ENCODE measurements around the gene GADD45GIP1. TPM values are rescaled to one million over a fixed set of nuclear protein-coding genes. Genes with fewer than 3 reads are reported as not detected.
"Not testable (repeated sequence)": the region's sequence is repeated elsewhere in the genome, so short reads cannot be mapped to it uniquely, and the experiment has no call there.

The GADD45GIP1 gene
- total and polyA plus RNA-seq, 8 donors: 14.7 to 35.2 (median 25.5) TPM

GRCh38 chr19:12930002-12930645 lies 26.9 kb downstream of the GADD45GIP1 start:
- Histone ChIP-seq H3K4me1 (peaks cover 9 to 26% of the 10 kb centered on the region in 2 donors), H3K36me3 (peaks cover 0 to 58% of the 10 kb centered on the region in 2 donors), H3K9me3 (no peaks in the 10 kb centered on the region), H3K4me3 (no peak overlapping the region), H3K27me3 (no peaks in the 10 kb centered on the region), H3K27ac (no peak overlapping the region)
- TF ChIP-seq CTCF (IDR thresholded peaks at IDR 0.05): no peak
- intact Hi-C loops (cut with DNase I): no loop called here
- ATAC-seq: no peak
- no peak for DNase-seq

- H3K36me3 ChIP-seq: peaks cover 0 to 78% of the 10 kb centered on the region in 2 donors
Measured at GRCh38 chr19:12924621-12925310, 32.3 kb downstream of the GADD45GIP1 start.

GRCh38 chr19:12922959-12923358 lies 34.1 kb downstream of the GADD45GIP1 start:
- intact Hi-C loops (cut with DNase I): no loop called here
- TF ChIP-seq CTCF (IDR thresholded peaks at IDR 0.05): no peak
- DNase-seq: no peak

More at GRCh38 chr19:12924621-12925310, 32.3 kb downstream of the GADD45GIP1 start:
- no peak for TF ChIP-seq CTCF (IDR thresholded peaks at IDR 0.05)
- H3K4me1 ChIP-seq: peaks cover 0 to under 1% of the 10 kb centered on the region in 2 donors
- H3K4me3 ChIP-seq: no peak overlapping the region
- H3K9me3 ChIP-seq: no peaks in the 10 kb centered on the region
- intact Hi-C loops (cut with DNase I): no loop called here
- no peak overlapping the region for H3K27ac ChIP-seq
- H3K27me3 ChIP-seq: no peaks in the 10 kb centered on the region
- ATAC-seq (no peak), DNase-seq (no peak)

GRCh38 chr19:12921047-12921446 lies 36.0 kb downstream of the GADD45GIP1 start:
- intact Hi-C loops (cut with DNase I): no loop called here
- Histone ChIP-seq H3K4me1 (peaks cover 0 to 15% of the 10 kb centered on the region in 2 donors), H3K4me3 (no peak overlapping the region), H3K9me3 (no peaks in the 10 kb centered on the region), H3K27ac (no peak overlapping the region), H3K27me3 (no peaks in the 10 kb centered on the region), H3K36me3 (peaks cover 0 to 41% of the 10 kb centered on the region in 2 donors)
- DNase-seq (no peak), ATAC-seq (no peak)
- no peak for TF ChIP-seq CTCF (IDR thresholded peaks at IDR 0.05)

More at GRCh38 chr19:12922959-12923358, 34.1 kb downstream of the GADD45GIP1 start:
- Histone ChIP-seq H3K4me3 (no peak overlapping the region), H3K27ac (no peak overlapping the region), H3K27me3 (no peaks in the 10 kb centered on the region), H3K36me3 (peaks cover 0 to 60% of the 10 kb centered on the region in 2 donors), H3K4me1 (peaks cover 0 to 15% of the 10 kb centered on the region in 2 donors), H3K9me3 (no peaks in the 10 kb centered on the region)
- no peak for ATAC-seq

- no peaks in the 10 kb centered on the region for H3K27me3 ChIP-seq
- intact Hi-C loops (cut with DNase I): no loop called here
- no peak overlapping the region for H3K4me3 ChIP-seq
- no peaks in the 10 kb centered on the region for H3K9me3 ChIP-seq
- no peak for TF ChIP-seq CTCF (IDR thresholded peaks at IDR 0.05)
- no peak for DNase-seq
- H3K36me3 ChIP-seq: peaks cover 0 to 13% of the 10 kb centered on the region in 2 donors
- no peak overlapping the region for H3K27ac ChIP-seq
- ATAC-seq: no peak
- peaks cover 6 to 30% of the 10 kb centered on the region in 2 donors for H3K4me1 ChIP-seq
Measured at GRCh38 chr19:12918253-12918652, 38.8 kb downstream of the GADD45GIP1 start.

GRCh38 chr19:12915860-12916259 lies 41.2 kb downstream of the GADD45GIP1 start:
- H3K9me3 ChIP-seq; H3K27ac ChIP-seq; H3K36me3 ChIP-seq; intact Hi-C loops (cut with DNase I); ATAC-seq; H3K4me3 ChIP-seq; H3K27me3 ChIP-seq; DNase-seq: not testable (repeated sequence)
- peaks cover 13 to 42% of the 10 kb centered on the region in 2 donors for H3K4me1 ChIP-seq

Data from left lung (tissue), 10 donors.